Esophagus muscularis mucosa (tissue), 4 donors: ENCODE results near the gene STX18. TPM values are rescaled to one million over a fixed set of nuclear protein-coding genes. Genes with fewer than 3 reads are reported as not detected.

Source experiments
- DNase-seq: peaks from one replicate; pipeline ENCODE4 v3.0.0-alpha.2; 2017; ENCODE audit errors: extremely low spot score
- H3K27ac ChIP-seq, 4 donors: fragments of 200-600 bp; sonication (generic); replicated peaks in 1 of 4; 1 replicate in 3 of 4; 2 replicates in 1 of 4; pipeline ENCODE4 v1.5.1; 2016 to 2019; ENCODE audit warnings: mild to moderate bottlenecking in 1 of 4
- H3K27me3 ChIP-seq, 4 donors: fragments of 200-600 bp; sonication (generic); one replicate each; pipeline versions ENCODE4 v1.5.1 to v1.6.0; 2016 to 2019
- H3K36me3 ChIP-seq, 4 donors: fragments of 200-600 bp; sonication (generic); one replicate each; pipeline ENCODE4 v1.5.1; 2016 to 2019
- H3K4me1 ChIP-seq, 4 donors: fragments of 200-600 bp; sonication (generic); one replicate each; pipeline ENCODE4 v1.5.1; 2016 to 2019
- H3K4me3 ChIP-seq, 4 donors: fragments of 200-600 bp; sonication (generic); 1 replicate in 2 of 4; 2 replicates in 2 of 4; pipeline ENCODE4 v1.5.1; 2016 to 2019; ENCODE audit warnings: mild to moderate bottlenecking in 4 of 4, moderate library complexity in 1 of 4
- H3K9me3 ChIP-seq, 4 donors: fragments of 200-600 bp; sonication (generic); 1 replicate in 3 of 4; 2 replicates in 1 of 4; pipeline ENCODE4 v1.5.1; 2016 to 2019
- CTCF ChIP-seq, 3 experiments: fragments of 200-600 bp in 2 of 3; fragments of 450-650 bp in 1 of 3; sonication (generic) in 2 of 3; IDR thresholded peaks; one replicate each; pipeline ENCODE4 v1.5.1; 2017 to 2019; ENCODE audit warnings: antibody characterized with exemption in 3 of 3, mild to moderate bottlenecking in 2 of 3, moderate library complexity in 1 of 3
- EP300 ChIP-seq: sonication (generic); formaldehyde crosslinking; IDR thresholded peaks from one replicate; pipeline ENCODE4 v1.6.1; 2017; ENCODE audit warnings: antibody characterized with exemption
- POLR2A ChIP-seq: fragments of 450-650 bp; IDR thresholded peaks from one replicate; pipeline ENCODE4 v1.6.1; 2017; ENCODE audit warnings: antibody characterized with exemption, moderate library complexity, mild to moderate bottlenecking, low read depth
- POLR2AphosphoS5 ChIP-seq, 2 donors: sonication (generic); formaldehyde crosslinking; IDR thresholded peaks; one replicate each; pipeline ENCODE4 v1.6.1; 2017; ENCODE audit warnings: antibody characterized with exemption in 2 of 2
- WGBS: methylation state at CpG from one replicate; pipeline ENCODE4 v1.1.5; 2018; 5-methylcytosine and 5-hydroxymethylcytosine counted together
- intact Hi-C: fragments of 100-400 bp; cut with DNase I; formaldehyde crosslinking; loops from one replicate; pipeline ENCODE4 v1.15.1; 2023
- total RNA-seq, 4 donors: library from RNA; depleted of rRNA; stranded (reverse); fragments of >200 nt; gene quantifications; one replicate each; pipeline versions ENCODE4 v1.1.0 to v1.2.1, GENCODE V29; 2016

The STX18 gene
- total RNA-seq, 4 donors from 2014 or later: 14.5 to 21.0 (median 17.8) TPM

GRCh38 chr4:4485806-4486205, 56.0 kb downstream of the STX18 start:
- intact Hi-C loops: loop anchor here (10.0 kb wide), 2 partner anchors 89 to 379 kb away; no protein-coding TSS in a partner anchor
- TF ChIP-seq POLR2AphosphoS5 (IDR thresholded peaks at IDR 0.05): no peak
- TF ChIP-seq POLR2A: no peak
- TF ChIP-seq EP300: no peak
- TF ChIP-seq CTCF (IDR thresholded peaks at IDR 0.05): no peak
- WGBS: 89% methylated on average over 10 of the region's 10 CpGs
- no peaks in the 10 kb centered on the region for H3K27me3 ChIP-seq
- no peak overlapping the region for H3K27ac ChIP-seq
- H3K9me3 ChIP-seq: no peaks in the 10 kb centered on the region
- no peaks in the 10 kb centered on the region for H3K36me3 ChIP-seq
- H3K4me1 ChIP-seq: peaks cover 0 to 23% (median 13%) of the 10 kb centered on the region in 4 donors
- H3K4me3 ChIP-seq: no peak overlapping the region
- no peak for DNase-seq

GRCh38 chr4:4481399-4481994, 60.4 kb downstream of the STX18 start:
- Histone ChIP-seq H3K9me3 (no peaks in the 10 kb centered on the region), H3K27ac (no peak overlapping the region), H3K36me3 (no peaks in the 10 kb centered on the region), H3K4me3 (no peak overlapping the region), H3K27me3 (no peaks in the 10 kb centered on the region), H3K4me1 (peaks cover 0 to 22% (median 18%) of the 10 kb centered on the region in 4 donors)
- WGBS: 72% methylated on average over 3 of the region's 3 CpGs
- intact Hi-C loops: loop anchor here (10.0 kb wide), 2 partner anchors 93 to 383 kb away; no protein-coding TSS in a partner anchor
- TF ChIP-seq POLR2AphosphoS5 (IDR thresholded peaks at IDR 0.05) (no peak), CTCF (IDR thresholded peaks at IDR 0.05) (no peak), POLR2A (no peak), EP300 (no peak)
- no peak for DNase-seq

GRCh38 chr4:4480685-4481398, 61.0 kb downstream of the STX18 start:
- H3K36me3 ChIP-seq: no peaks in the 10 kb centered on the region
- WGBS: 71% methylated on average over 6 of the region's 6 CpGs
- H3K4me3 ChIP-seq: no peak overlapping the region
- no peak overlapping the region for H3K27ac ChIP-seq
- intact Hi-C loops: loop anchor here (10.0 kb wide), 2 partner anchors 94 to 384 kb away; no protein-coding TSS in a partner anchor
- H3K27me3 ChIP-seq: no peaks in the 10 kb centered on the region
- peaks cover 0 to 22% (median 18%) of the 10 kb centered on the region in 4 donors for H3K4me1 ChIP-seq
- peak in 2 of 3 experiments; percentile 30 to 40 for TF ChIP-seq CTCF (IDR thresholded peaks at IDR 0.05)
- no peak for TF ChIP-seq EP300
- no peak for DNase-seq
- no peaks in the 10 kb centered on the region for H3K9me3 ChIP-seq

- peak; percentile 31 for DNase-seq
- Histone ChIP-seq H3K27ac (no peak overlapping the region), H3K4me1 (peaks cover 0 to 22% (median 18%) of the 10 kb centered on the region in 4 donors), H3K27me3 (no peaks in the 10 kb centered on the region), H3K9me3 (no peaks in the 10 kb centered on the region), H3K4me3 (no peak overlapping the region), H3K36me3 (no peaks in the 10 kb centered on the region)
- intact Hi-C loops: loop anchor here (10.0 kb wide), 2 partner anchors 95 to 385 kb away; no protein-coding TSS in a partner anchor
- 83% methylated on average over 7 of the region's 7 CpGs for WGBS
- no peak for TF ChIP-seq CTCF (IDR thresholded peaks at IDR 0.05)
- TF ChIP-seq POLR2AphosphoS5 (IDR thresholded peaks at IDR 0.05): no peak
- no peak for TF ChIP-seq EP300
- TF ChIP-seq POLR2A: no peak
These were observed 61.6 kb downstream of the STX18 start for GRCh38 chr4:4480205-4480604.
